WERI-Rb-1 (cell line): Measurements from ENCODE around the gene USP32.
A peak's percentile ranks its signal among the peaks of the same experiment; 100 is the strongest.

Experiments
- DNase-seq: peaks from one replicate; pipeline ENCODE4 v3.0.0-alpha.2; 2020
- H3K27ac ChIP-seq: fragments of 250-450 bp; sonication (Bioruptor Pico); 2 replicates; pipeline ENCODE4 v1.5.1; 2020; ENCODE audit warnings: mild to moderate bottlenecking, moderate library complexity
- H3K27me3 ChIP-seq: fragments of 250-450 bp; sonication (Bioruptor Pico); 2 replicates; pipeline ENCODE4 v1.5.1; 2021; ENCODE audit warnings: mild to moderate bottlenecking, low read depth, moderate library complexity; ENCODE audit not compliant: insufficient read depth, severe bottlenecking
- H3K36me3 ChIP-seq: fragments of 250-450 bp; sonication (Bioruptor Pico); 2 replicates; pipeline ENCODE4 v1.5.1; 2020; ENCODE audit warnings: mild to moderate bottlenecking, moderate library complexity
- H3K4me3 ChIP-seq: 2 replicates; pipeline ENCODE4 v1.5.1; 2011; ENCODE audit warnings: low read depth, mild to moderate bottlenecking, control low read depth, low read length
- H3K9me3 ChIP-seq: fragments of 250-450 bp; sonication (Bioruptor Pico); 2 replicates; pipeline ENCODE4 v1.5.1; 2021; ENCODE audit warnings: mild to moderate bottlenecking, moderate library complexity; ENCODE audit not compliant: severe bottlenecking
- CTCF ChIP-seq: IDR thresholded peaks from 2 replicates; pipeline ENCODE4 v1.5.1; 2011; ENCODE audit warnings: low read depth, mild to moderate bottlenecking, control low read depth, inconsistent platforms, low read length

USP32 gene

GRCh38 chr17:60169921-60170817, 221.8 kb downstream of the USP32 start:
- H3K27ac ChIP-seq, result no peak overlapping the region; the same call in 1 of the 2 replicates
- TF ChIP-seq CTCF, result no peak
- peak; percentile 68 for DNase-seq
- no peaks in the 10 kb centered on the region for H3K9me3 ChIP-seq
- no peaks in the 10 kb centered on the region for H3K27me3 ChIP-seq
- no peak overlapping the region for H3K4me3 ChIP-seq
- H3K36me3 ChIP-seq, result no peaks in the 10 kb centered on the region

- TF ChIP-seq CTCF, result no peak
- Histone ChIP-seq H3K9me3 (no peaks in the 10 kb centered on the region), H3K36me3 (no peaks in the 10 kb centered on the region), H3K27ac (no peak overlapping the region), H3K4me3 (no peak overlapping the region), H3K27me3 (no peaks in the 10 kb centered on the region)
- no peak for DNase-seq
These were observed 223.3 kb downstream of the USP32 start for GRCh38 chr17:60168654-60169053.

- no peaks in the 10 kb centered on the region for H3K27me3 ChIP-seq
- H3K4me3 ChIP-seq, result no peak overlapping the region
- H3K9me3 ChIP-seq, result no peaks in the 10 kb centered on the region
- DNase-seq, result no peak
- no peak overlapping the region for H3K27ac ChIP-seq
- H3K36me3 ChIP-seq, result no peaks in the 10 kb centered on the region
- no peak for TF ChIP-seq CTCF
These were observed 224.7 kb downstream of the USP32 start for GRCh38 chr17:60167065-60167741.

- Histone ChIP-seq H3K27me3 (no peaks in the 10 kb centered on the region), H3K36me3 (no peaks in the 10 kb centered on the region), H3K27ac (no peak overlapping the region), H3K9me3 (no peaks in the 10 kb centered on the region), H3K4me3 (no peak overlapping the region)
- TF ChIP-seq CTCF, result no peak
- peak; percentile 30 for DNase-seq
These were observed 226.0 kb downstream of the USP32 start for GRCh38 chr17:60165971-60166370.

- H3K27ac ChIP-seq, result no peak overlapping the region
- 0 out of 2 replicates have a peak, but pooled peaks have one; percentile 12 for TF ChIP-seq CTCF
- no peak overlapping the region for H3K4me3 ChIP-seq
- no peaks in the 10 kb centered on the region for H3K9me3 ChIP-seq
- DNase-seq, result no peak
- no peaks in the 10 kb centered on the region for H3K27me3 ChIP-seq
- no peaks in the 10 kb centered on the region for H3K36me3 ChIP-seq
These were observed 226.7 kb downstream of the USP32 start for GRCh38 chr17:60165223-60165622.
